C4-2B (cell line): ENCODE measurements around the gene FTL.

ENCODE experiments used
- CTCF ChIP-seq: fragments of 450-650 bp; conservative IDR thresholded peaks from 2 replicates; pipeline ENCODE4 v1.5.1; 2017; ENCODE audit warnings: mild to moderate bottlenecking
- ZFX ChIP-seq: fragments of 450-650 bp; IDR thresholded peaks from 2 replicates; pipeline ENCODE4 v1.6.1; 2017

GRCh38 chr19:48989701-48990291 is 24.7 kb downstream of the FTL start:
- TF ChIP-seq CTCF: no peak
- no peak for TF ChIP-seq ZFX
